Right lobe of liver (tissue), 6 donors: Measurements from ENCODE around the gene TIAM2. TPM values are rescaled to one million over a fixed set of nuclear protein-coding genes. Genes with fewer than 3 reads are reported as not detected.
A peak's percentile ranks its signal among the peaks of the same experiment; 100 is the strongest.

Experiments used
- ATAC-seq, 4 donors: fragments of 200-7000 bp; cut with Tn5 transposase; one replicate each; pipeline ENCODE4 v1.9.1; 2020; ENCODE audit warnings: mild to moderate bottlenecking in 4 of 4, moderate library complexity in 4 of 4
- DNase-seq, 3 donors: peaks; one replicate each; pipeline ENCODE4 v3.0.0-alpha.2; 2020
- H3K27ac ChIP-seq, 3 donors: fragments of 200-600 bp; one replicate each; pipeline ENCODE4 v1.8.0; 2022
- H3K27me3 ChIP-seq, 2 donors: fragments of 200-600 bp; one replicate each; pipeline ENCODE4 v1.8.0; 2022
- H3K36me3 ChIP-seq, 4 donors: fragments of 200-600 bp; sonication (generic) in 1 of 4; one replicate each; pipeline versions ENCODE4 v1.5.1 to v1.8.0; 2017 to 2022; ENCODE audit warnings: control low read depth in 1 of 4
- H3K4me1 ChIP-seq, 4 donors: fragments of 200-600 bp; sonication (generic) in 1 of 4; one replicate each; pipeline versions ENCODE4 v1.5.1 to v1.8.0; 2017 to 2022; ENCODE audit warnings: control low read depth in 1 of 4
- H3K4me3 ChIP-seq, 3 donors: fragments of 200-600 bp; one replicate each; pipeline ENCODE4 v1.8.0; 2022
- H3K9me3 ChIP-seq, 4 donors: fragments of 200-600 bp; sonication (generic) in 1 of 4; one replicate each; pipeline versions ENCODE4 v1.5.1 to v1.8.0; 2017 to 2022; ENCODE audit warnings: control low read depth in 1 of 4
- CTCF ChIP-seq, 4 donors: fragments of 200-600 bp in 3 of 4; fragments of 450-650 bp in 1 of 4; IDR thresholded peaks; one replicate each; pipeline versions ENCODE4 v1.5.1 to v1.8.0; 2016 to 2022; ENCODE audit warnings: antibody characterized with exemption in 4 of 4, mild to moderate bottlenecking in 2 of 4
- POLR2A ChIP-seq: fragments of 450-650 bp; IDR thresholded peaks from one replicate; pipeline ENCODE4 v1.6.1; 2017; ENCODE audit warnings: antibody characterized with exemption, mild to moderate bottlenecking
- WGBS: methylation state at CpG from one replicate; pipeline ENCODE4 v1.1.6; 2018; ENCODE audit warnings: low coverage, low lambda C conversion rate; ENCODE audit not compliant: insufficient coverage; ENCODE audit errors: missing lambda C conversion rate; 5-methylcytosine and 5-hydroxymethylcytosine counted together
- intact Hi-C, 2 donors: fragments of 100-400 bp; cut with DNase I; formaldehyde crosslinking; loops; one replicate each; pipeline versions ENCODE4 v1.11.2 to v1.14.1; 2022
- total RNA-seq, 6 experiments: library from RNA; depleted of rRNA in 2 of 6; stranded (reverse); fragments of >200 nt in 2 of 6; fragmentation: NEBNext Ultra II Directional in 3 of 6; extraction: Animal tissue kit (Norgen Biotek cat#: 25700) in 3 of 6; gene quantifications; one replicate each; pipeline versions ENCODE4 v1.1.0 to v1.2.4, GENCODE V29; 2016 to 2023
- donor health status: DM: no; HTN: yes; CAD: no.
- donor health status: DM: no; HTN: no; CAD: no.
- donor health status: DM: no; HTN: no; CAD: no.
- donor health status: DM: no; HTN: yes; CAD: no.
- donor health status: DM: no; HTN: yes; CAD: no.

Gene TIAM2
- total RNA-seq, 6 experiments from 2014 or later = 1.3 to 4.4 (median 1.7) TPM

- intact Hi-C loops = no loop called here
- no peaks in the 10 kb centered on the region for H3K9me3 ChIP-seq
- TF ChIP-seq CTCF (IDR thresholded peaks at IDR 0.05) (no peak), POLR2A (no peak)
- 85% methylated on average over 6 of the region's 10 CpGs for WGBS
- H3K36me3 ChIP-seq = peaks cover 0 to 12% (median 4%) of the 10 kb centered on the region in 4 donors
- ATAC-seq (no peak), DNase-seq (no peak)
- no peak overlapping the region for H3K27ac ChIP-seq
- H3K4me3 ChIP-seq = no peak overlapping the region
- no peaks in the 10 kb centered on the region for H3K27me3 ChIP-seq
- no peaks in the 10 kb centered on the region for H3K4me1 ChIP-seq
Measured at GRCh38 chr6:155250701-155251381, 255.7 kb downstream of the TIAM2 start.

DNA sequence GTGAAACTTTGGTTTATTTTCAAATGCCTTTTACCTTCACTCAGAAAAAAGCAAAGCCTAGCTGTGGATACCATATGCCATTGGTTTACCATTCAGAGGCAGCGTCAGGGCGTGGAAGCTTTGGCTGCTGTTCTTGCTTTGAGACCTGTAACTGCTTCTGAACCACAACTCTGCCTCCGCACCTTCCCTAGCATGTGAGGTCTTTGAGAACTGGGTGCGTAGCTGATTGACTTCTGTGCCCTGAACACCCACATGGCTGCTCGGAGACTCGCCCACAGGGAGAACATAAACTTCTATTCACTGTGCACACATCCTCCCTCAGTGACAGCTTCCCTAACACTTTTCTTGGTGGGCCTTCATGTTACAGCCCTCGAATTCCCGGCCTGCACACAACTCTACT is 257.5 kb downstream of the TIAM2 start:
- no peaks in the 10 kb centered on the region for H3K27me3 ChIP-seq
- 94% methylated on average over 5 of the region's 8 CpGs for WGBS
- DNase-seq (no peak), ATAC-seq (no peak)
- H3K9me3 ChIP-seq = no peaks in the 10 kb centered on the region
- H3K4me3 ChIP-seq = no peak overlapping the region
- H3K36me3 ChIP-seq = peaks cover 0 to 24% (median 10%) of the 10 kb centered on the region in 4 donors
- intact Hi-C loops = no loop called here
- no peak overlapping the region for H3K27ac ChIP-seq
- TF ChIP-seq CTCF (IDR thresholded peaks at IDR 0.05) = no peak
- TF ChIP-seq POLR2A = no peak
- H3K4me1 ChIP-seq = no peaks in the 10 kb centered on the region

GRCh38 chr6:155253337-155253736 is 258.2 kb downstream of the TIAM2 start:
- Histone ChIP-seq H3K9me3 (no peaks in the 10 kb centered on the region), H3K27ac (peak overlapping the region in 1 of 3 donors; percentile 29), H3K4me1 (no peaks in the 10 kb centered on the region), H3K27me3 (no peaks in the 10 kb centered on the region), H3K36me3 (peaks cover 0 to 32% (median 14%) of the 10 kb centered on the region in 4 donors), H3K4me3 (no peak overlapping the region)
- DNase-seq (no peak), ATAC-seq (peak in 1 of 4 donors; percentile 87)
- TF ChIP-seq CTCF (IDR thresholded peaks at IDR 0.05) (no peak), POLR2A (no peak)
- intact Hi-C loops = no loop called here
- 29% methylated on average over 1 of the region's 1 CpG for WGBS

DNA sequence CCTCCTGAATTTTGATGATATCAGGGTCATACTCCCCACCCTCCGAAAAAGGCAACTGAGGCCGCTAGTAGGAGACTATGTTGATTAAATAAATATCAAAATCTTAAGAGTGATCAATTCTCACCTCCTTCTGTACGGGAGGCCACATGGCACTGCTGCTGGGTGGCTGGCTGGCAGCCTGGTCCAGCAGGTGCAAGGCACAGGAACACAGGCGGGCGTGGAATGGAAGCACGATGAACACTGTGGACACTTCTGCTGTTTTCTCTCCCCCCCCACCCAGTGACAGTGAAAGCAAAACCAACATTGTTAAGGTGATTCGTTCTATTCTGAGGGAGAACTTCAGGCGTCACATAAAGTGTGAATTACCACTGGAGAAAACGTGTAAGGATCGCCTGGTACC is 259.0 kb downstream of the TIAM2 start:
- intact Hi-C loops = no loop called here
- ATAC-seq = peak in 1 of 4 donors; percentile 13
- Histone ChIP-seq H3K4me1 (no peaks in the 10 kb centered on the region), H3K27ac (no peak overlapping the region), H3K36me3 (peaks cover 0 to 35% (median 15%) of the 10 kb centered on the region in 4 donors), H3K9me3 (no peaks in the 10 kb centered on the region), H3K27me3 (no peaks in the 10 kb centered on the region), H3K4me3 (no peak overlapping the region)
- TF ChIP-seq POLR2A (no peak), CTCF (IDR thresholded peaks at IDR 0.05) (no peak)
- WGBS = 88% methylated on average over 5 of the region's 10 CpGs
- DNase-seq = no peak
